ENCODE measurements around the gene SLC17A3. TPM values are rescaled to one million over a fixed set of nuclear protein-coding genes. Genes with fewer than 3 reads are reported as not detected.

SLC17A3 gene
- total and polyA plus RNA-seq, 2 donors (not counting 1 experiment from before 2014, with no cell fraction given) = not detected

DNA sequence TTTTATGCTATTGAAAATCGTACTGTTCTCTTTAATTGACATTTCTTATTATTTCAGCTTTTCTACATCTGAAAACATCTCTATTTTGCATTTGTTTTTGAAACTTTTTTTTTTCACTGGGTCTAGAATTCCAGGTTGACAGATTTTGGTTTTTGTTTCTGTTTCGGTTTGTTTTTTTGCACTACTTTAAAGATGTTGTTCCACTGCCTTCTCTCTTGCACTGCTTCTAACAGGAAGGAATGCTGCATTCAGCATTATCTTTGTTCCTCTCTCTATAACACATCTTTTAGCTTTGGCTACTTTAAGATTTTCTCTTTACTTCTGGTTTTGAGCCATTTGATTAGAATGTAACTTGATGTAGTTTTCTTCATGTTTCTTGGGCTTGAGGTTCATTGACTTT, 22.1 kb downstream of the SLC17A3 start:
- DNase-seq = no peak

DNA sequence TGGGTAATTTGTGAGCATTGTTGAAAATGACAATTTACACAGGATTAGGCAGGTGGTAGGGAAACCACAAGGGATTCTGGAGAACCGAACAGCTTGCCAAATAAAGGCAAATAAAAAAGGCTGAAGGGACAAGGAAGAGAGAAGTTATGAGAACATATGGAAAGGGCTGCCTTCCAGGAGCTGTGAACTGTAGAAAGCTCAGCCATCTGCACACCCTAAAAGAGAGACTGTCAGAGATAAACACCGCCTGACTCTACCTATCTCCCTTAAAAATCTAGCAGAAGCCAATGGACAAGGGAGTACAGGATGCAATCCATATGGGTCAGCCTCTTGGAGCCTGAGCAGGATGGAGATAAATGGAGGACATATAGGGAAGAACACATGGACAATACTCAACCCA, 29.5 kb downstream of the SLC17A3 start:
- Mint-ChIP-seq H3K4me1 (no peaks in the 10 kb centered on the region), H3K27ac (no peak overlapping the region), H3K9me3 (ENCODE audit: insufficient read depth) (peaks cover 2% of the 10 kb centered on the region), H3K27me3 (peaks cover 26% of the 10 kb centered on the region), H3K4me3 (no peak overlapping the region)
- Histone ChIP-seq H3K36me3 (replicated peaks in 1 of 2; ENCODE audit: control extremely low read depth in 1 of 2, control insufficient read depth in 1 of 2, extremely low read depth in 1 of 2, insufficient read depth in 2 of 2, low read length in 1 of 2) (no peaks in the 10 kb centered on the region), H3K4me3 (ENCODE audit: control extremely low read depth in 1 of 5, extremely low read depth in 1 of 5, insufficient read depth in 1 of 5, low read depth in 2 of 5, low read length in 4 of 5) (no peak overlapping the region), H4K20me1 (ENCODE audit: control insufficient read depth, insufficient read depth, low read length, poor library complexity, severe bottlenecking) (no peaks in the 10 kb centered on the region), H3K4me2 (replicated peaks; ENCODE audit: low read depth, low read length, poor library complexity, severe bottlenecking) (no peak overlapping the region), H3K9ac (ENCODE audit: low read length) (no peak overlapping the region), H3K9me3 (ENCODE audit: control extremely low read depth in 1 of 3, control insufficient read depth in 2 of 3, insufficient read depth in 1 of 3, low read length in 2 of 3) (no peaks in the 10 kb centered on the region), H2AFZ (ENCODE audit: insufficient read depth, low read depth, low read length, poor library complexity, severe bottlenecking) (no peak overlapping the region), H3K27ac (ENCODE audit: low read length in 2 of 2) (no peak overlapping the region), H3K27me3 (replicated peaks in 1 of 4; ENCODE audit: control extremely low read depth in 1 of 4, control insufficient read depth in 3 of 4, insufficient read depth in 4 of 4, low read length in 3 of 4) (peaks cover 0 to 13% (median 3%) of the 10 kb centered on the region in 4 experiments), H3K4me1 (ENCODE audit: control insufficient read depth in 2 of 2, insufficient read depth in 2 of 2, low read length in 2 of 2) (no peaks in the 10 kb centered on the region), H3K79me2 (ENCODE audit: control insufficient read depth, insufficient read depth, low read length) (no peaks in the 10 kb centered on the region)
- intact Hi-C loops (cut with micrococcal nuclease) = no loop called here
- DNase-seq (no peak), ATAC-seq (ENCODE audit: low read depth) (no peak)
- TF ChIP-seq EZH2 (IDR thresholded peaks at IDR 0.05; ENCODE audit: borderline replicate concordance, insufficient read depth, low read depth, low read length, poor library complexity, severe bottlenecking) = no peak
- TF ChIP-seq, protein P1, sequence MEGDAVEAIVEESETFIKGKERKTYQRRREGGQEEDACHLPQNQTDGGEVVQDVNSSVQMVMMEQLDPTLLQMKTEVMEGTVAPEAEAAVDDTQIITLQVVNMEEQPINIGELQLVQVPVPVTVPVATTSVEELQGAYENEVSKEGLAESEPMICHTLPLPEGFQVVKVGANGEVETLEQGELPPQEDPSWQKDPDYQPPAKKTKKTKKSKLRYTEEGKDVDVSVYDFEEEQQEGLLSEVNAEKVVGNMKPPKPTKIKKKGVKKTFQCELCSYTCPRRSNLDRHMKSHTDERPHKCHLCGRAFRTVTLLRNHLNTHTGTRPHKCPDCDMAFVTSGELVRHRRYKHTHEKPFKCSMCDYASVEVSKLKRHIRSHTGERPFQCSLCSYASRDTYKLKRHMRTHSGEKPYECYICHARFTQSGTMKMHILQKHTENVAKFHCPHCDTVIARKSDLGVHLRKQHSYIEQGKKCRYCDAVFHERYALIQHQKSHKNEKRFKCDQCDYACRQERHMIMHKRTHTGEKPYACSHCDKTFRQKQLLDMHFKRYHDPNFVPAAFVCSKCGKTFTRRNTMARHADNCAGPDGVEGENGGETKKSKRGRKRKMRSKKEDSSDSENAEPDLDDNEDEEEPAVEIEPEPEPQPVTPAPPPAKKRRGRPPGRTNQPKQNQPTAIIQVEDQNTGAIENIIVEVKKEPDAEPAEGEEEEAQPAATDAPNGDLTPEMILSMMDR (IDR thresholded peaks at IDR 0.05) = no peak
- ChIA-PET CTCF (no interaction called here), POLR2A (no interaction called here)
- 86% methylated on average over 1 of the region's 2 CpGs for WGBS (ENCODE audit: insufficient coverage)

More for the DNA sequence above, 22.1 kb downstream of the SLC17A3 start:
- Histone ChIP-seq H3K4me2 (replicated peaks; ENCODE audit: low read depth, low read length, poor library complexity, severe bottlenecking) (no peak overlapping the region), H3K27ac (ENCODE audit: low read length in 2 of 2) (no peak overlapping the region), H3K36me3 (replicated peaks in 1 of 2; ENCODE audit: control extremely low read depth in 1 of 2, control insufficient read depth in 1 of 2, extremely low read depth in 1 of 2, insufficient read depth in 2 of 2, low read length in 1 of 2) (no peaks in the 10 kb centered on the region), H3K9ac (ENCODE audit: low read length) (no peak overlapping the region), H3K4me3 (ENCODE audit: control extremely low read depth in 1 of 5, extremely low read depth in 1 of 5, insufficient read depth in 1 of 5, low read depth in 2 of 5, low read length in 4 of 5) (no peak overlapping the region), H3K27me3 (replicated peaks in 1 of 4; ENCODE audit: control extremely low read depth in 1 of 4, control insufficient read depth in 3 of 4, insufficient read depth in 4 of 4, low read length in 3 of 4) (peaks cover 0 to 2% (median under 1%) of the 10 kb centered on the region in 4 experiments), H3K9me3 (ENCODE audit: control extremely low read depth in 1 of 3, control insufficient read depth in 2 of 3, insufficient read depth in 1 of 3, low read length in 2 of 3) (no peaks in the 10 kb centered on the region), H4K20me1 (ENCODE audit: control insufficient read depth, insufficient read depth, low read length, poor library complexity, severe bottlenecking) (no peaks in the 10 kb centered on the region), H3K4me1 (ENCODE audit: control insufficient read depth in 2 of 2, insufficient read depth in 2 of 2, low read length in 2 of 2) (no peaks in the 10 kb centered on the region), H2AFZ (ENCODE audit: insufficient read depth, low read depth, low read length, poor library complexity, severe bottlenecking) (no peak overlapping the region), H3K79me2 (ENCODE audit: control insufficient read depth, insufficient read depth, low read length) (no peaks in the 10 kb centered on the region)
- no peaks in the 10 kb centered on the region for H3K4me1 Mint-ChIP-seq
- POLR2A ChIA-PET = no interaction called here
- CTCF ChIA-PET = no interaction called here
- ATAC-seq (ENCODE audit: low read depth) = no peak
- no peak overlapping the region for H3K27ac Mint-ChIP-seq
- TF ChIP-seq EZH2 (IDR thresholded peaks at IDR 0.05; ENCODE audit: borderline replicate concordance, insufficient read depth, low read depth, low read length, poor library complexity, severe bottlenecking) = no peak
- TF ChIP-seq, protein P1 (IDR thresholded peaks at IDR 0.05) = no peak
- no CpG with 5 or more reads among the region's 2 CpGs for WGBS (ENCODE audit: insufficient coverage)
- no peaks in the 10 kb centered on the region for H3K9me3 Mint-ChIP-seq (ENCODE audit: insufficient read depth)
- no peak overlapping the region for H3K4me3 Mint-ChIP-seq
- intact Hi-C loops (cut with micrococcal nuclease) = no loop called here
- peaks cover 18% of the 10 kb centered on the region for H3K27me3 Mint-ChIP-seq
